IMR-90 (cell line): Measurements from ENCODE around the gene CD44. TPM values are rescaled to one million over a fixed set of nuclear protein-coding genes. Genes with fewer than 3 reads are reported as not detected.

Experiments used
- ATAC-seq: fragments of 200-7000 bp; cut with Tn5 transposase; 2 replicates; pipeline ENCODE4 v1.9.1; 2020; ENCODE audit warnings: low read depth, mild to moderate bottlenecking, moderate library complexity
- BruUV-seq: library from RNA; stranded (reverse); fragments of 400-500 nt; replicated peaks from 2 replicates; lab custom pipeline; 2021; lab: Mats Ljungman, UMichigan
- CTCF ChIA-PET: fragments of 300-600 bp; formaldehyde crosslinking; extraction: SDS; loops from one replicate; lab custom pipeline; 2021; ENCODE audit warnings: antibody characterized with exemption; lab: Yijun Ruan, JAX
- POLR2A ChIA-PET: fragments of 300-600 bp; sonication (Branson Sonifier 250); formaldehyde crosslinking; loops from one replicate; lab custom pipeline; 2022; ENCODE audit warnings: antibody characterized with exemption; ENCODE audit not compliant: unreplicated experiment; lab: Charles Lee
- DNase-seq: peaks from one replicate; pipeline ENCODE4 v3.0.0; 2013
- H2AFZ ChIP-seq: replicated peaks from 2 replicates; pipeline ENCODE3; 2013; ENCODE audit warnings: low read length, mild to moderate bottlenecking; ENCODE audit not compliant: poor library complexity
- H2AK5ac ChIP-seq: 2 replicates; pipeline ENCODE4 v1.6.1; 2013; ENCODE audit warnings: low read depth, low read length, inconsistent platforms
- H2AK9ac ChIP-seq: replicated peaks from 2 replicates; pipeline ENCODE3; 2013; ENCODE audit warnings: mild to moderate bottlenecking, low read depth, low read length, moderate library complexity; ENCODE audit not compliant: poor library complexity
- H2BK120ac ChIP-seq: 2 replicates; pipeline ENCODE4 v1.6.1; 2013; ENCODE audit warnings: low read depth, low read length, inconsistent platforms
- H2BK15ac ChIP-seq: 3 replicates; pipeline ENCODE4 v1.6.1; 2013; ENCODE audit warnings: low read depth, low read length, inconsistent platforms
- H2BK20ac ChIP-seq: 2 replicates; pipeline ENCODE4 v1.6.1; 2013; ENCODE audit warnings: low read depth, mild to moderate bottlenecking, inconsistent platforms, low read length, moderate library complexity
- H2BK5ac ChIP-seq: 2 replicates; pipeline ENCODE4 v1.6.1; 2013; ENCODE audit warnings: mild to moderate bottlenecking, low read depth, low read length, inconsistent platforms; ENCODE audit not compliant: poor library complexity, severe bottlenecking
- H3K14ac ChIP-seq: replicated peaks from 2 replicates; pipeline ENCODE4 v1.6.1; 2013; ENCODE audit warnings: low read depth, low read length, inconsistent platforms
- H3K18ac ChIP-seq: 2 replicates; pipeline ENCODE4 v1.6.1; 2013; ENCODE audit warnings: low read depth, low read length, control low read depth
- H3K23ac ChIP-seq: 2 replicates; pipeline ENCODE4 v1.6.1; 2013; ENCODE audit warnings: low read depth, low read length, inconsistent platforms
- H3K27ac ChIP-seq: 2 replicates; pipeline ENCODE4 v1.5.1; 2013; ENCODE audit warnings: mild to moderate bottlenecking, control low read depth, low read length; ENCODE audit not compliant: insufficient read depth
- H3K27me3 ChIP-seq: 2 replicates; pipeline ENCODE4 v1.6.1; 2013; ENCODE audit warnings: low read length; ENCODE audit not compliant: control insufficient read depth, insufficient read depth
- H3K36me3 ChIP-seq: 2 replicates; pipeline ENCODE4 v1.6.1; 2013; ENCODE audit warnings: low read length, mixed read lengths; ENCODE audit not compliant: control insufficient read depth, insufficient read depth
- H3K4ac ChIP-seq: 2 replicates; pipeline ENCODE4 v1.6.1; 2013; ENCODE audit warnings: low read depth, low read length, inconsistent platforms
- H3K4me1 ChIP-seq: 2 replicates; pipeline ENCODE4 v1.6.1; 2013; ENCODE audit warnings: low read length, mixed read lengths; ENCODE audit not compliant: control insufficient read depth, insufficient read depth
- H3K4me2 ChIP-seq: 2 replicates; pipeline ENCODE4 v1.6.1; 2013; ENCODE audit warnings: low read depth, mild to moderate bottlenecking, control low read depth, low read length, moderate library complexity
- H3K4me3 ChIP-seq: 2 replicates; pipeline ENCODE4 v1.5.1; 2013; ENCODE audit warnings: low read depth, mild to moderate bottlenecking, control low read depth, low read length, moderate library complexity; ENCODE audit not compliant: insufficient read depth
- H3K56ac ChIP-seq: 2 replicates; pipeline ENCODE4 v1.6.1; 2013; ENCODE audit warnings: low read length, inconsistent platforms; ENCODE audit not compliant: insufficient read depth; ENCODE audit errors: extremely low read depth
- H3K79me1 ChIP-seq, 2 experiments: 2 replicates each; pipeline ENCODE4 v1.6.1; 2013; ENCODE audit warnings: low read length in 2 of 2, inconsistent platforms in 1 of 2, low read depth in 1 of 2
- H3K9ac ChIP-seq: 2 replicates; pipeline ENCODE4 v1.6.1; 2013; ENCODE audit warnings: low read depth, low read length, control low read depth
- H3K9me1 ChIP-seq: 2 replicates; pipeline ENCODE4 v1.6.1; 2013; ENCODE audit warnings: low read length, inconsistent platforms; ENCODE audit not compliant: insufficient read depth
- H3K9me3 ChIP-seq: 2 replicates; pipeline ENCODE4 v1.6.1; 2013; ENCODE audit warnings: low read length; ENCODE audit not compliant: control insufficient read depth, insufficient read depth
- H4K20me1 ChIP-seq: 2 replicates; pipeline ENCODE4 v1.6.1; 2013; ENCODE audit warnings: low read length, inconsistent platforms; ENCODE audit not compliant: insufficient read depth
- H4K5ac ChIP-seq: 2 replicates; pipeline ENCODE4 v1.6.1; 2013; ENCODE audit warnings: mild to moderate bottlenecking, low read depth, low read length, control low read depth
- H4K8ac ChIP-seq, 2 experiments: 2 replicates each; pipeline ENCODE4 v1.6.1; 2013; ENCODE audit warnings: low read depth in 2 of 2, low read length in 2 of 2, control low read depth in 1 of 2, inconsistent platforms in 1 of 2
- H4K91ac ChIP-seq: 2 replicates; pipeline ENCODE4 v1.6.1; 2013; ENCODE audit warnings: low read depth, low read length, inconsistent platforms; ENCODE audit not compliant: insufficient read depth
- BHLHE40 ChIP-seq: fragments of 150-350 bp; IDR thresholded peaks from 2 replicates; pipeline ENCODE4 v1.6.1; 2016; ENCODE audit warnings: mild to moderate bottlenecking, low read depth, low read length
- CEBPB ChIP-seq: IDR thresholded peaks from 2 replicates; pipeline ENCODE4 v1.6.1; 2012; ENCODE audit warnings: low read depth, low read length, improper control_type of control experiment
- CTCF ChIP-seq: conservative IDR thresholded peaks from 2 replicates; pipeline ENCODE4 v1.5.1; 2012; ENCODE audit warnings: mild to moderate bottlenecking, low read depth, low read length, improper control_type of control experiment
- ELK1 ChIP-seq: fragments of 150-350 bp; IDR thresholded peaks from 2 replicates; pipeline ENCODE4 v1.6.1; 2016; ENCODE audit warnings: low read depth, mild to moderate bottlenecking, low read length, moderate library complexity, borderline replicate concordance
- MAZ ChIP-seq: IDR thresholded peaks from 2 replicates; pipeline ENCODE4 v1.6.1; 2012; ENCODE audit warnings: low read depth, mild to moderate bottlenecking, low read length, improper control_type of control experiment, moderate library complexity, borderline replicate concordance
- MXI1 ChIP-seq: IDR thresholded peaks from 2 replicates; pipeline ENCODE4 v1.6.1; 2012; ENCODE audit warnings: low read depth, mild to moderate bottlenecking, low read length, moderate library complexity, borderline replicate concordance
- RCOR1 ChIP-seq: IDR thresholded peaks from 2 replicates; pipeline ENCODE4 v1.6.1; 2012; ENCODE audit warnings: mild to moderate bottlenecking, low read length, improper control_type of control experiment; ENCODE audit not compliant: insufficient replicate concordance
- RFX5 ChIP-seq: IDR thresholded peaks from 2 replicates; pipeline ENCODE4 v1.8.0; 2012; ENCODE audit warnings: low read depth, mild to moderate bottlenecking, low read length, moderate library complexity
- SMC3 ChIP-seq: fragments of 150-350 bp; IDR thresholded peaks from 2 replicates; pipeline ENCODE4 v1.6.1; 2016; ENCODE audit warnings: low read depth, mild to moderate bottlenecking, antibody characterized with exemption, low read length, moderate library complexity
- WGBS, 2 experiments: methylation state at CpG; one replicate each; pipeline versions ENCODE4 v1.1.5 to v1.1.7; 2013; ENCODE audit warnings: missing lambda C conversion rate in 2 of 2; ENCODE audit not compliant: insufficient read length in 1 of 2; ENCODE audit errors: extremely low coverage in 2 of 2; 5-methylcytosine and 5-hydroxymethylcytosine counted together
- dilution Hi-C: fragments of 300-500 bp; cut with HindIII; formaldehyde crosslinking; loops from one replicate; pipeline ENCODE4 v1.14.3; 2018; ENCODE audit warnings: low sequenced_read_pairs; ENCODE audit not compliant: unreplicated experiment
- in situ Hi-C: fragments of 300-500 bp; cut with MboI; formaldehyde crosslinking; loops from 3 replicates; pipeline ENCODE4 v1.14.3; 2019; ENCODE audit warnings: low sequenced_read_pairs, inconsistent platforms, mixed read lengths
- intact Hi-C: fragments of 100-400 bp; cut with micrococcal nuclease; formaldehyde crosslinking; loops from 2 replicates; pipeline ENCODE4 v1.10.0; 2022
- polyA plus RNA-seq, 3 experiments: library from polyadenylated mRNA; depleted of rRNA; stranded (reverse); fragments of >200 nt; gene quantifications; 2 replicates each; pipeline ENCODE4 v1.2.3, GENCODE V29; 2012; ENCODE audit warnings: low replicate concordance in 1 of 3
- total RNA-seq: library from RNA; depleted of rRNA; stranded (reverse); fragments of >200 nt; gene quantifications from 2 replicates; pipeline ENCODE4 v1.2.3, GENCODE V29; 2012

CD44 gene
- total and polyA plus RNA-seq, 2 of the 4 experiments (the other 2 are of a cell fraction): 357 to 947 TPM

DNA sequence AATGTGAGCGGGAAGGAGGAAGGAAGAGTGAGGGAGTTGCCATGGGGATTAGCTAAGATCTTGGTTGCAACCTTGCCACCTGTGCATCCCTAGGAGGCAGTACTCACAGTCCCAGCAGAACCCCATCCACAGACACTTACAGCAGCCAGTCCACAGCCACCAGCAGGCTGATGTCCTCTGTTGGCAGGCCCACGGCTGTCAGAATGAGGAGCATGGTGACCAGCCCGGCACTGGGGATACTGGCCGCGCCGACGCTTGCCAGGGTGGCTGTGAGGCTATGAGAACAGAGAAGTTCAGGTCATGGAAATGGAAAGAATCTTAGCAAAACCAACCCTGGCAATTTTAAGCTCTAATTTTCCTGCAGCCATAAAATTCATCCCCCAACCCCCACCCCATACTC is 141.8 kb downstream of the CD44 start:
- Histone ChIP-seq H3K14ac (no peak overlapping the region), H4K5ac (no peak overlapping the region), H2BK120ac (no peak overlapping the region), H3K4me1 (peaks cover 10% of the 10 kb centered on the region), H3K4me3 (no peak overlapping the region), H2AK9ac (no peak overlapping the region), H3K56ac (no peak overlapping the region), H4K20me1 (no peaks in the 10 kb centered on the region), H3K27me3 (no peaks in the 10 kb centered on the region), H3K9me3 (no peaks in the 10 kb centered on the region), H3K36me3 (no peaks in the 10 kb centered on the region), H2AFZ (no peak overlapping the region), H2BK5ac (no peak overlapping the region), H3K18ac (no peak overlapping the region), H2BK20ac (no peak overlapping the region), H3K4ac (no peak overlapping the region), H3K9me1 (peaks cover 12% of the 10 kb centered on the region; the same call in 1 of the 2 replicates), H3K79me1 (no peaks in the 10 kb centered on the region), H3K9ac (no peak overlapping the region), H3K4me2 (no peak overlapping the region), H3K27ac (no peak overlapping the region), H2BK15ac (no peak overlapping the region), H3K23ac (no peak overlapping the region), H4K8ac (no peak overlapping the region), H2AK5ac (peak overlapping the region; percentile 51; the same call in 1 of the 2 replicates), H4K91ac (no peak overlapping the region)
- BruUV-seq: no TSS peak
- WGBS, 2 experiments: no CpG with 5 or more reads among the region's 7 CpGs
- DNase-seq: no peak
- CTCF ChIA-PET: no interaction called here
- in situ Hi-C loops (no loop called here), dilution Hi-C loops (no loop called here), intact Hi-C loops (no loop called here)
- no peak for ATAC-seq
- no peak for TF ChIP-seq RFX5
- TF ChIP-seq CTCF: no peak
- TF ChIP-seq SMC3: no peak
- TF ChIP-seq BHLHE40: no peak
- no peak for TF ChIP-seq MAZ
- no peak for TF ChIP-seq ELK1
- no peak for TF ChIP-seq CEBPB
- TF ChIP-seq RCOR1: no peak
- no peak for TF ChIP-seq MXI1
- POLR2A ChIA-PET: no interaction called here
